Left ventricle myocardium inferior (tissue), 1 donor: ENCODE measurements around the gene HDAC7. TPM values are rescaled to one million over a fixed set of nuclear protein-coding genes. Genes with fewer than 3 reads are reported as not detected.

Experiments
- DNase-seq: peaks from one replicate; pipeline ENCODE4 v3.0.0-alpha.2; 2020
- H3K27ac ChIP-seq: fragments of 200-600 bp; replicated peaks from 2 replicates; pipeline ENCODE4 v1.8.0; 2021
- H3K27me3 ChIP-seq: fragments of 200-600 bp; 2 replicates; pipeline ENCODE4 v1.8.0; 2021; ENCODE audit warnings: low read depth
- H3K36me3 ChIP-seq: fragments of 200-600 bp; 2 replicates; pipeline ENCODE4 v1.8.0; 2021
- H3K4me1 ChIP-seq: fragments of 200-600 bp; 2 replicates; pipeline ENCODE4 v1.8.0; 2021
- H3K4me3 ChIP-seq: fragments of 200-600 bp; 2 replicates; pipeline ENCODE4 v1.8.0; 2021; ENCODE audit warnings: mild to moderate bottlenecking, moderate library complexity
- H3K9me3 ChIP-seq: fragments of 200-600 bp; replicated peaks from 2 replicates; pipeline ENCODE4 v1.8.0; 2021
- CTCF ChIP-seq: fragments of 200-600 bp; IDR thresholded peaks from 2 replicates; pipeline ENCODE4 v1.8.0; 2021; ENCODE audit warnings: antibody characterized with exemption, mild to moderate bottlenecking, borderline replicate concordance
- intact Hi-C: fragments of 100-400 bp; cut with micrococcal nuclease; formaldehyde crosslinking; loops from one replicate; pipeline ENCODE4 v1.11.0; 2022
- long read RNA-seq: library from polyadenylated mRNA; unstranded; transcript quantifications from one replicate; pipeline ENCODE4 v2.0.0, GENCODE V29; 2021
- total RNA-seq: library from RNA; stranded (reverse); fragmentation: NEBNext Ultra II Directional; extraction: Animal tissue kit (Norgen Biotek cat#: 25700); gene quantifications from one replicate; pipeline ENCODE4 v1.2.1, GENCODE V29; 2021
- donor health status: DM: no; HTN: yes; CAD: no; lungs with severe emphysema.

Gene HDAC7
- total RNA-seq: 47.1 TPM
- long read RNA-seq, full-length matches to known transcripts: 3 of 66 reads
- long read RNA-seq, partial matches to known transcripts: 38 of 66 reads
- long read RNA-seq, other reads (novel, unspliced or antisense): 25 of 66 reads

DNA sequence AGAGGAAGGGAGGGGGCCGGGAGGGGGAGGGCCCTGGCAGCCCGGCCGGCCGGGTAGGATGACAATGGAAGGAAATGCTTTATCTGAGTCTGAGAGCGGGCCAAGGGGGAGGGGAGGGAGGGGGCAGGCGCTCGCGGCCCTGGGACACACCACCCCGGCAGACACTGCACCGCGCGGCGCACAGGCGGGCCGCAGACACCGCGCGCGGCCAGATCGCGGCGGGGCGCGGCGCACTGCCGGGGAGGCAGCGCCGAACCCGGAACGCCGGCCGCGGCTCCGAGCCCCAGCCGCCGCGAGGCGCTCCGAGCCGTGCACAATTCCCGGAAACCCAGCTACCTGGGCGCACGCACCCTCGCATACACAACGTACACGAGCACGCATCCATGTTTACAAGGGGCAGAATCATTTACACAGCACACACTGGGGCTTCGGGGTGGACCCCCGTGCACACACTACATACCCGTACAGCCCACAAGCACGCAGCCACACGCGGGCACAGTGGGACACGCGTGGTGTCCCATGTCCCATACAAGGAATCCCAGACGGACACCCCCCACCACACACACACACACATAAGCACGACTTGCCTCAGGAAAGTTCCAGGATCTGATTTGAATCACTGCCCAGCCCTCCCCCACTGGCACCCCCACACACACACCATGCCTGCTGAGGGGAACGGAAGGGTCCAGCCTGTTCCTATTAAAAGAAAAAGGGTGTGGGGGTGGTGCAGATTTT lies at the start of gene HDAC7:
HDAC7 (minus strand) TSS at position 8 of the 735 bp plus-strand sequence. CDS start 118 bp downstream, outside the sequence.
- Histone ChIP-seq H3K9me3 (no peaks in the 10 kb centered on the region), H3K36me3 (no peaks in the 10 kb centered on the region), H3K27ac (peak within 1 kb of the TSS; percentile 99), H3K4me1 (peaks cover 94% of the 10 kb centered on the region), H3K4me3 (peak within 1 kb of the TSS; percentile 88), H3K27me3 (no peaks in the 10 kb centered on the region)
- intact Hi-C loops: no loop called here
- peak; percentile 94 for DNase-seq
- TF ChIP-seq CTCF: no peak

- no peaks in the 10 kb centered on the region for H3K27me3 ChIP-seq
- no peak overlapping the region for H3K4me3 ChIP-seq
- no peak overlapping the region for H3K27ac ChIP-seq
- no peak for TF ChIP-seq CTCF
- H3K36me3 ChIP-seq: no peaks in the 10 kb centered on the region
- no peak for DNase-seq
- no peaks in the 10 kb centered on the region for H3K9me3 ChIP-seq
- intact Hi-C loops: no loop called here
- H3K4me1 ChIP-seq: peaks cover 16% of the 10 kb centered on the region
Measured at GRCh38 chr12:47868552-47869031, 48.9 kb upstream of the HDAC7 start.

DNA sequence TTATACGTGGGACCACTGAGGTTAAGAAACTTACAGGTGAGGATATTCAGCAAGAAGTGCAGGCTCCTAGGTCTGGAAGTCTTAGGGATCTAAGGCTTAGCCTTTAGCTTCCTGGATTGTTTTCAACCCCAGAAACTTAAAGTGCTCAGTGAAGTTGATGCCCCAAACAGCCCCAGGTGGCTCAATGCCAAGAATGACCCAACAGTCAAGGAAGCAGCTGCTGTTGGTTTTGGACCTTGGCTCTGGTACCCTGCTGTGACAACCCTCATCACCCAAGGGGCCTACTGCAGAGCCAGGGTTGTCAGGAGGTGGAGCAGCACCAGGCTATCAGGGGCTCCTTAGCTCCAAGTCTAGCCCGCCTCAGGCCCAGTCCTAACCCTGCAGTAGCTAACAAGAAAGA lies 48.3 kb upstream of the HDAC7 start:
- DNase-seq: no peak
- H3K27ac ChIP-seq: no peak overlapping the region
- intact Hi-C loops: no loop called here

GRCh38 chr12:47867495-47867941 lies 47.8 kb upstream of the HDAC7 start:
- peaks cover 16% of the 10 kb centered on the region for H3K4me1 ChIP-seq
- no peak overlapping the region for H3K4me3 ChIP-seq
- DNase-seq: no peak
- intact Hi-C loops: no loop called here
- H3K27me3 ChIP-seq: no peaks in the 10 kb centered on the region
- no peaks in the 10 kb centered on the region for H3K9me3 ChIP-seq
- no peak for TF ChIP-seq CTCF
- no peak overlapping the region for H3K27ac ChIP-seq
- no peaks in the 10 kb centered on the region for H3K36me3 ChIP-seq

More for the DNA sequence above, 48.3 kb upstream of the HDAC7 start:
- Histone ChIP-seq H3K9me3 (no peaks in the 10 kb centered on the region), H3K27me3 (no peaks in the 10 kb centered on the region), H3K36me3 (no peaks in the 10 kb centered on the region), H3K4me1 (peaks cover 16% of the 10 kb centered on the region), H3K4me3 (no peak overlapping the region)
- TF ChIP-seq CTCF: no peak

DNA sequence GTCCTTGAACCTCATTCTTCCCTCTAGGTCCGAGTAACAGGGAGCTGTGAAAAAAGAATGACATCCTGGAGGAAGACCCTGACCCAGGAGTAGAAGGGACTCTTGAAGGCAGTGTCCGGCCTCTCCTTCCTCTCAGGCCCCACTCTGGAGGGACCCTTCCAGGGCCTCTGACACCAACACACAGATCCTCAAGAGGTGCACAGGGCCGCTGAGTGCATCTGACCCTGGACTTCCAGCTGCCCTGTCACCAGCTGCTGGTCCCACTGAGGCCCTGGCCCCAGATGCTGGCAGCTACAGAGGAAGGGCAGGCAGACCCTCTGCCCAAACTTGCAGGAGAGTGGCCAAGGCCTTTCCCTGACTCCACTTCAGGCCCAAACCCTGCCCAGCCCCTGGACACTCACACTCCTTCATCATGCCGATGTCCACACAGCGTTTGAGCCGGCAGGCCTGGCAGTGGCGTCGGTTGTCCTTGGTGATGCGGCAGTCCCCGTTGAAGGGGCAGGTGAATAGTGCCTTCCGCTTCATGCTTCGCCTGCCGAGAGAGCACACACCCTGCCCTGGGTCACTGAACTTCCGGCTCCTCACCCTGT lies 45.0 kb upstream of the HDAC7 start:
- no peaks in the 10 kb centered on the region for H3K9me3 ChIP-seq
- DNase-seq: no peak
- H3K4me1 ChIP-seq: peaks cover 3% of the 10 kb centered on the region
- intact Hi-C loops: no loop called here
- H3K36me3 ChIP-seq: no peaks in the 10 kb centered on the region
- no peak overlapping the region for H3K4me3 ChIP-seq
- no peak for TF ChIP-seq CTCF
- H3K27me3 ChIP-seq: no peaks in the 10 kb centered on the region
- H3K27ac ChIP-seq: no peak overlapping the region
